Erythroblast (primary cell): ENCODE measurements around the gene WNT11.

Experiments used
- GATA1 ChIP-seq: IDR thresholded peaks from 2 replicates; pipeline ENCODE4 v1.6.1; 2011; ENCODE audit warnings: low read depth, mild to moderate bottlenecking, control low read depth, low read length, moderate library complexity
- POLR2A ChIP-seq: IDR thresholded peaks from 2 replicates; pipeline ENCODE4 v1.6.1; 2011; ENCODE audit warnings: mild to moderate bottlenecking, low read length

GRCh38 chr11:76203131-76203925 lies 3.0 kb downstream of the WNT11 start:
- no peak for TF ChIP-seq POLR2A
- TF ChIP-seq GATA1 = no peak
